ENCODE measurements around the gene NWD2.

DNA sequence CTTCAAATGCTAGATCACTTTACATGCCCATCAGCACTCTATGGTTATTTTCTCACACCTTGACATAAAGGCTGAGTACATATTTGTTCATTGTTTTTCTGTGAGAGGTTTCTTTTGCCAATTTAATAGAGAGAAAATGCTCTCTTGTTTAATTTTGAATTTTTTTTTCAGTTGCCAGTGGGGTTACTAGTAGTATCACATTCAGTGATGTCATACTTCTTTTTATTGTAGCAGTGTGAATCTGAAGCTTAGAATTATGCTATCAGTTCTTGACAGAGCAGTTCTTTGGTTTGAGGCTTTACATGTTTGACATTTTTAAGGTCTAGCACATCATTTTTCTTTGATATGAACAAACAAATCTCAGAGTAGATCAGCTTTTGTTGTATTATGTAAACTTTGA is 185.4 kb downstream of the NWD2 start:
- TF ChIP-seq CTCF (IDR thresholded peaks at IDR 0.05) = no peak
- TF ChIP-seq POLR2AphosphoS5 (IDR thresholded peaks at IDR 0.05) = no peak
- no peak for TF ChIP-seq POLR2A (IDR thresholded peaks at IDR 0.05)

Data from prostate gland (tissue), 2 donors.